Loucy (cell line): Measurements from ENCODE around the gene EGFL7.

Experiments
- CTCF ChIP-seq: fragments of 200-600 bp; sonication (generic); conservative IDR thresholded peaks from 2 replicates; pipeline ENCODE4 v1.5.1; 2014; ENCODE audit warnings: mild to moderate bottlenecking, antibody characterized with exemption, low read length
- EZH2phosphoT487 ChIP-seq: fragments of 200-600 bp; IDR thresholded peaks from 2 replicates; pipeline ENCODE4 v1.6.1; 2018; ENCODE audit warnings: antibody characterized with exemption, mild to moderate bottlenecking, moderate library complexity, borderline replicate concordance

- TF ChIP-seq CTCF (no peak), EZH2phosphoT487 (no peak)
Observed at GRCh38 chr9:136693490-136694162, 30.9 kb downstream of the EGFL7 start.
